HepG2 (cell line): ENCODE measurements around the gene ESRRG. TPM values are rescaled to one million over a fixed set of nuclear protein-coding genes. Genes with fewer than 3 reads are reported as not detected.

Experiments used
- ATAC-seq: fragments of 200-7000 bp; cut with Tn5 transposase; 3 replicates; pipeline ENCODE4 v1.9.1; 2020; ENCODE audit warnings: mild to moderate bottlenecking, moderate library complexity
- BruUV-seq: library from RNA; stranded (reverse); fragments of 400-500 nt; replicated peaks from 2 replicates; lab custom pipeline; 2021; lab: Mats Ljungman, UMichigan
- CTCF ChIA-PET: fragments of 300-600 bp; formaldehyde crosslinking; extraction: SDS; loops from one replicate; lab custom pipeline; 2021; ENCODE audit warnings: low total read pairs, inconsistent platforms, low intra/inter-chr PET ratio; lab: Yijun Ruan, JAX
- POLR2A ChIA-PET: fragments of 350-600 bp; sonication (Branson Sonifier 250); formaldehyde crosslinking; loops from one replicate; lab custom pipeline; 2020; ENCODE audit warnings: antibody characterized with exemption, inconsistent platforms; lab: Yijun Ruan, JAX
- DNase-seq: peaks from one replicate; pipeline ENCODE4 v3.0.0-alpha.2; 2015; ENCODE audit warnings: low spot score
- FAIRE-seq: peaks from 3 replicates; lab custom pipeline; 2011; peaks lifted over from hg19 to GRCh38; lab: Jason Lieb, UNC
- H2AFZ ChIP-seq: one replicate; pipeline ENCODE4 v1.6.1; 2011; ENCODE audit warnings: low read length, inconsistent platforms
- H3K27ac ChIP-seq: fragments of 300-600 bp; 3 replicates; pipeline ENCODE4 v1.8.0; 2011; ENCODE audit warnings: mixed run types, mild to moderate bottlenecking, mixed read lengths, low read length, inconsistent platforms; ENCODE audit not compliant: insufficient read depth; ENCODE audit errors: extremely low read length
- H3K27me3 ChIP-seq, 2 experiments: fragments of 200-600 bp in 1 of 2; 2 replicates in 1 of 2; 3 replicates in 1 of 2; pipeline versions ENCODE4 v1.6.0 to v1.8.0; 2011; ENCODE audit warnings: low read length in 2 of 2, mild to moderate bottlenecking in 2 of 2, moderate library complexity in 2 of 2, inconsistent platforms in 1 of 2; ENCODE audit not compliant: insufficient read depth in 2 of 2, control insufficient read depth in 1 of 2
- H3K36me3 ChIP-seq, 2 experiments: fragments of 200-600 bp in 1 of 2; replicated peaks in 1 of 2; 2 replicates in 1 of 2; 3 replicates in 1 of 2; pipeline versions ENCODE4 v1.5.1 to v1.8.0; 2011; ENCODE audit warnings: low read length in 2 of 2, inconsistent platforms in 1 of 2; ENCODE audit not compliant: insufficient read depth in 2 of 2, control insufficient read depth in 1 of 2
- H3K4me1 ChIP-seq: 2 replicates; pipeline ENCODE4 v1.5.1; 2012; ENCODE audit warnings: low read length, inconsistent platforms; ENCODE audit not compliant: insufficient read depth
- H3K4me2 ChIP-seq: 2 replicates; pipeline ENCODE4 v1.6.0; 2011; ENCODE audit warnings: low read depth, low read length, inconsistent platforms
- H3K4me3 ChIP-seq, 3 experiments: fragments of 200-600 bp in 1 of 3; sonication (generic), shearing (Covaris generic) in 1 of 3; replicated peaks in 1 of 3; 2 replicates each; pipeline ENCODE4 v1.5.1; 2011 to 2016; ENCODE audit warnings: low read length in 3 of 3, inconsistent platforms in 2 of 3, low read depth in 2 of 3, mild to moderate bottlenecking in 2 of 3, control low read depth in 1 of 3, mixed read lengths in 1 of 3; ENCODE audit not compliant: insufficient read depth in 1 of 3
- H3K79me2 ChIP-seq: one replicate; pipeline ENCODE4 v1.6.1; 2011; ENCODE audit warnings: low read length, inconsistent platforms; ENCODE audit not compliant: insufficient read depth
- H3K9ac ChIP-seq: 2 replicates; pipeline ENCODE4 v1.6.0; 2011; ENCODE audit warnings: mild to moderate bottlenecking, low read depth, low read length, inconsistent platforms; ENCODE audit not compliant: insufficient read depth
- H3K9me3 ChIP-seq: 2 replicates; pipeline ENCODE4 v1.5.1; 2012; ENCODE audit warnings: mild to moderate bottlenecking, low read length
- H4K20me1 ChIP-seq: 2 replicates; pipeline ENCODE4 v1.6.0; 2011; ENCODE audit warnings: inconsistent platforms, mild to moderate bottlenecking, low read length, moderate library complexity; ENCODE audit not compliant: insufficient read depth
- AGO1 ChIP-seq: fragments of 200-400 bp; formaldehyde crosslinking; IDR thresholded peaks from 2 replicates; pipeline ENCODE4 v1.6.1; 2017; ENCODE audit warnings: mild to moderate bottlenecking, low read depth, low read length, moderate library complexity; ENCODE audit not compliant: poor library complexity, severe bottlenecking
- BHLHE40 ChIP-seq: IDR thresholded peaks from 2 replicates; pipeline ENCODE4 v1.6.1; 2011; ENCODE audit warnings: low read length, improper control_type of control experiment
- BRD4 ChIP-seq: sonication (generic); formaldehyde crosslinking; IDR thresholded peaks from 2 replicates; pipeline ENCODE4 v1.4.0; 2020; ENCODE audit warnings: missing genetic modification reagents
- MAX ChIP-seq: IDR thresholded peaks from 2 replicates; pipeline ENCODE4 v1.6.1; 2012; ENCODE audit warnings: inconsistent platforms
- NFATC3 ChIP-seq: sonication (generic); formaldehyde crosslinking; IDR thresholded peaks from 2 replicates; pipeline ENCODE4 v1.5.1; 2020; ENCODE audit warnings: mild to moderate bottlenecking, missing genetic modification reagents
- SNAPC4 ChIP-seq: sonication (generic); formaldehyde crosslinking; IDR thresholded peaks from 2 replicates; pipeline ENCODE4 v1.4.0; 2020; ENCODE audit warnings: mild to moderate bottlenecking, missing genetic modification reagents
- THAP9 ChIP-seq: sonication (generic); formaldehyde crosslinking; IDR thresholded peaks from 2 replicates; pipeline ENCODE4; 2020; ENCODE audit warnings: missing genetic modification reagents, mild to moderate bottlenecking, borderline replicate concordance
- ZFP90 ChIP-seq: sonication (generic); formaldehyde crosslinking; IDR thresholded peaks from 2 replicates; pipeline ENCODE4 v1.8.0; 2022; ENCODE audit warnings: missing genetic modification reagents, mild to moderate bottlenecking, inconsistent platforms, borderline replicate concordance
- ZKSCAN5 ChIP-seq: sonication (generic); formaldehyde crosslinking; IDR thresholded peaks from 2 replicates; pipeline ENCODE4 v1.5.1; 2020; ENCODE audit warnings: mild to moderate bottlenecking, missing genetic modification reagents
- ZNF678 ChIP-seq: sonication (generic); formaldehyde crosslinking; IDR thresholded peaks from 2 replicates; pipeline ENCODE4 v1.4.0; 2020; ENCODE audit warnings: mild to moderate bottlenecking, missing genetic modification reagents
- ZNF747 ChIP-seq: sonication (generic); formaldehyde crosslinking; IDR thresholded peaks from 2 replicates; pipeline ENCODE4 v1.8.1; 2023; ENCODE audit warnings: missing genetic modification reagents, mild to moderate bottlenecking, borderline replicate concordance
- ZNF749 ChIP-seq: sonication (generic); formaldehyde crosslinking; IDR thresholded peaks from 2 replicates; pipeline ENCODE4 v1.8.0; 2022; ENCODE audit warnings: mild to moderate bottlenecking, missing genetic modification reagents, moderate library complexity, borderline replicate concordance
- WGBS: methylation state at CpG from one replicate; pipeline ENCODE4 v1.1.6; 2017; ENCODE audit warnings: low lambda C conversion rate; 5-methylcytosine and 5-hydroxymethylcytosine counted together
- in situ Hi-C: cut with HindIII; loops from 2 replicates; pipeline ENCODE4 v1.10.0; 2017; ENCODE audit warnings: low pct_unique_long_range_greater_than_20kb; ENCODE audit not compliant: extremely low pct_ligation_motif_present
- intact Hi-C: fragments of 100-400 bp; cut with micrococcal nuclease; formaldehyde crosslinking; loops from one replicate; pipeline ENCODE4 v1.10.0; 2022; ENCODE audit not compliant: unreplicated experiment
- polyA plus RNA-seq, 8 experiments: library from polyadenylated mRNA; depleted of rRNA in 3 of 8; stranded (reverse) in 7 of 8; unstranded in 1 of 8; fragments of >200 nt; fragmentation: Illumina TruSeq in 4 of 8; extraction: Trizol in 4 of 8; gene quantifications; 2 replicates each; pipeline versions ENCODE4 v1.2.1 to v1.2.3, GENCODE V29; 2011 to 2016; ENCODE audit warnings: low read depth in 4 of 8, missing spikeins in 1 of 8, mixed read lengths in 1 of 8; ENCODE audit not compliant: insufficient read depth in 1 of 8
- total RNA-seq, 5 experiments: library from RNA; depleted of rRNA; stranded (reverse); fragments of >200 nt; fragmentation: Illumina TruSeq; extraction: Trizol; gene quantifications; 2 replicates each; pipeline ENCODE4 v1.2.3, GENCODE V29; 2016; ENCODE audit warnings: low read depth in 1 of 5

ESRRG gene
- total and polyA plus RNA-seq, 2 of the 13 experiments (the other 11 are each of a cell fraction or from before 2014, with no cell fraction given) = not detected

GRCh38 chr1:216563087-216563486, 160.1 kb downstream of the ESRRG start:
- ChIA-PET POLR2A (no interaction called here), CTCF (no interaction called here)
- no peaks in the 10 kb centered on the region for H3K4me1 ChIP-seq
- no peak for ATAC-seq
- no peaks in the 10 kb centered on the region for H4K20me1 ChIP-seq
- WGBS = 12% methylated on average over 8 of the region's 8 CpGs
- H3K79me2 ChIP-seq = no peaks in the 10 kb centered on the region
- no peak overlapping the region for H2AFZ ChIP-seq
- no peak for FAIRE-seq
- no peak for DNase-seq
- no peak for TF ChIP-seq ZNF749 (CRISPR knock-in tag)
- TF ChIP-seq NFATC3 (CRISPR knock-in tag) = no peak
- no peak for TF ChIP-seq ZNF678 (CRISPR knock-in tag)
- TF ChIP-seq SNAPC4 (CRISPR knock-in tag) = no peak
- TF ChIP-seq ZNF747 (CRISPR knock-in tag) = no peak
- no peak for TF ChIP-seq THAP9 (CRISPR knock-in tag)
- no peak for TF ChIP-seq AGO1
- no peak for TF ChIP-seq ZKSCAN5 (CRISPR knock-in tag)
- TF ChIP-seq BRD4 (CRISPR knock-in tag) = no peak
- TF ChIP-seq BHLHE40 = no peak
- TF ChIP-seq ZFP90 = no peak
- no peak for TF ChIP-seq MAX
- H3K9me3 ChIP-seq = no peaks in the 10 kb centered on the region
- in situ Hi-C loops (no loop called here), intact Hi-C loops (loop anchor here (10.0 kb wide), 1 partner anchor 248 kb away; no protein-coding TSS in a partner anchor)
- no peak overlapping the region for H3K27ac ChIP-seq
- BruUV-seq = no TSS peak
- no peak overlapping the region for H3K9ac ChIP-seq
- H3K4me3 ChIP-seq = no peak overlapping the region
- no peaks in the 10 kb centered on the region for H3K27me3 ChIP-seq
- H3K36me3 ChIP-seq = no peaks in the 10 kb centered on the region
- no peak overlapping the region for H3K4me2 ChIP-seq
